GM19438 (cell line): ENCODE data around the gene COQ10B.

Experiments used
- ATAC-seq: cut with Tn5 transposase; IDR thresholded peaks from one replicate; pipeline ENCODE4 v1.9.1; 2021; ENCODE audit warnings: low read depth; ENCODE audit not compliant: unreplicated experiment

COQ10B gene

DNA sequence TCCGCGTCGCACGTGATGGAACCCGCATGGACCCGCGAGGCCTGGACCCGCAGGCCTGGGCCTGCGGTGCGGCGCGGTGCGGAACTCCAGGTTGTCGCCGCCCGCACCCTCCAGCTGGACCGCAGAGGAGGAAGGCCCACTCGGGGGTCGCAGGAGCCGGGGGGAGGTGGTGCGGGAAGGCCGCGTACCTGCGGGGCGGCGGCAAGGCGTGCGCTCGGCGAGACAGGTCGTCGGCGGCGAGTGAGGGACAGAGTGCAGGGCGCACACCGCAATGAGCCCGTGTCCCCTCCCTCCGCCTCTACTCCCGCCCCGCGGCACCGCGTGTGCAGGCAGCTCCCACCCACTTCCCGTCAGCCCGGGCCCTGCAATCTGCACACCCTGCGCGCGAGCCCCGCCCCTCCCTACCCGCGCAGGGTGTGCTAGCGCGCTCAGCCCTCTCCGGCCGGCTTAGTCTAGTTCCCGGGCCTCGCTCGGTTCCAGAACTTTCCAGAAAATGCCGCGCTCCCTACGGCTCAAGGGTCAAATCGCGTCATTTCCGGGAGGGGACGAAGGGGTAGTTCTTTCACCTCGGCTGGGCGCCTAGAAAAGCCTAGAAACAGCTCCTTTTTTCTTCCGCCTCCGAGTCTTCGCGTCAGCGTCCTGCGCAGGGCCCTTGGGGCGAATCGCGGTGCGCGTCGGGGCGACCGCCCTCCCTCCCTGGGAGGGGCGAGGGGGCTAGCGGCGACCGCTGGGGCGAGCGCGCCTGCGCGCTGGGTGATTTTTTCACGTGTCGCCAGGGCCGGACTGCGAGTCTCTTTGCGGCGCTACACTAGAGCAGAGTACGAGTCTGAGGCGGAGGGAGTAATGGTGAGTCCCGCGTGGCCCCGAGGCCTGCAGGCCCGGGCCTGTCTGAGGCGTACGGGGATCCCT, 46.5 kb downstream of the COQ10B start, which contains the start of the genes HSPD1 and HSPE1:
HSPD1 (minus strand) TSS at position 247 of the 909 bp plus-strand sequence. CDS start 992 bp downstream, outside the sequence.
HSPE1 (plus strand) TSS at position 786 of the 909 bp plus-strand sequence; CDS start at position 844, 58 bp downstream.
- peak; percentile 68 for ATAC-seq

DNA sequence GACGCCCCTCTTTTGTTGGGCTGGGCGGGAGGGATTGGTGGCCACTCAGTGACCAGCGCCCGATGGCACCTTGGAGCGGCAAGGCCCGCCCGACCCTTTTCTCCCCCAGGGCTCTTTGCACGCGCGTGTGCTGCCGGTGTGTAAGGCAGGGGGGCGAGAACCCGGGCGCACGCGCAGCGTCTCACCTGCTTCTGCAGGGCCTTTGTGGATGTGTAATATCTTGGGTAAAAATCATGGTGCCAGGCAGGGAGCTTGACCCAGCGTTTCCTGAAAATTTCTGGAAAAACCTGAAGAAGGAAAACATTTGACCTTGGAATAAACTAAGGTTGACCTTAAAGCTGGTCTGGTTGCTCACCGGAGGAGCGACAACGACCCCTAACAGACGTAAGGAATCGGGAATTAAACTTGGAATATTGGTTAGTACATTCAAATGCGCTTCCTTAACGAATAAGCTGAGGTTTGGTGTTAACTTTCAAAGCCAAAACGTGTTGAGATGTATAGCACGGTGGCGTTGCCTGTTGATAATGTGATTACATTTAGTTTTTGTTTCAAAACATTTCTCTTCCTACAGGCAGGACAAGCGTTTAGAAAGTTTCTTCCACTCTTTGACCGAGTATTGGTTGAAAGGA, 47.3 kb downstream of the COQ10B start:
- peak; percentile 3 for ATAC-seq

- ATAC-seq: no peak
These were observed 48.8 kb downstream of the COQ10B start for GRCh38 chr2:197502201-197502600.

DNA sequence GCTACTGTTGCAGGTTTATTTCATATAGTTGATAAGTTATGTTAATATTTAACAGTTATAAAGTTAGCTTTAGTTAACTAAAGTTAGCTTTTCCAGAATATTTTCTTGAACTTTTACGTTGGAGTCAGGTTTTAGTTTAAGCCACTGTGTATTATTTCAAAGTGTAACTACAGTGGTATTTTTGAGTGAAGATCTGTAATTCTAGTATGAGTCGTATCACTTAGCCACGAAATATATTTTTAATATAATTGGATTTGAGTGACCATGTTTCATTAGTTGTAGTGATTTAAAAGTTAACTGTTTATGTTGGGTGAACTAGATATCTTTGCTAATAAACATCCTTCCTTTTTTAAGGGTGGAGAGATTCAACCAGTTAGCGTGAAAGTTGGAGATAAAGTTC, 49.3 kb downstream of the COQ10B start:
- ATAC-seq: no peak

GRCh38 chr2:197504000-197504399, 50.6 kb downstream of the COQ10B start:
- ATAC-seq: no peak

DNA sequence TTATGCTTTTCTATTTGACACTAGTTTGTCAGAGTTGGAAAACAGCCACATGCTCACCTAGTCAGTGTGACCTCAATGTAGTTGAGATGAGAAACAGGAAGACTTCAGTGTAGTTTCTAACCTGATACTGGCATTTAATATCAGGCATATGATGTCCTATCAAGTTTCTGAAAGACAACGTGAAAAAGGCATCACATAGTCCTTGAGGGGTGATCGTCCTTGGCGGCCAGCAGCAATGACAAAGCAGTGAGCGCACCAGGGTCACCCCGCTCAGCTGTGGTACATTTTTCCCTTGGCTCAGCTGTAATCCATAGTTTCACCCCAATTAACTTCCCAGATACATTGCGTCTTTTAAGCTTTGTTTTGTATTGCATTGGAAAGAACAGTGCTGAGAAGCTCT, 51.2 kb downstream of the COQ10B start:
- no peak for ATAC-seq

DNA sequence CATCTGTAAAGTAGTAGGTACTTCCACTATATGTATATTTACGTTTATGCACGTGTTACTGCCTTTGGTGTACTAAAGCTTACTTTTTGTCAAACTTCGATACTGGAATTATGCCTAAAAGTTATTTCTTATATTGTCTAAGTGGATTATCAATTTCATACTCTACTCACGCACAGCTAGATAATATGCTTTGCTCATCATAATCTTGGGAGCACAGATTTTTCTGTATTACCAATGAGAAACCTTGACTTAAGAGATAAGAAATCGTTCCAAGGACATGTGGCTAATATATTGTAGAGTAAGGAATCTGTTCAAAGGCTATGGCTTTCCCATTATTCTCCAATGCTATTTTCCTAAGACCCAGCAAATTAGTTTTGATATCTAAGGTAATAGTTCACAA, 53.3 kb downstream of the COQ10B start:
- no peak for ATAC-seq

- no peak for ATAC-seq
These were observed 60.6 kb downstream of the COQ10B start for GRCh38 chr2:197513915-197514314.

- ATAC-seq: no peak
These were observed 61.4 kb downstream of the COQ10B start for GRCh38 chr2:197514754-197515153.

- ATAC-seq: peak; percentile 5
These were observed 62.0 kb downstream of the COQ10B start for GRCh38 chr2:197515315-197515738.

DNA sequence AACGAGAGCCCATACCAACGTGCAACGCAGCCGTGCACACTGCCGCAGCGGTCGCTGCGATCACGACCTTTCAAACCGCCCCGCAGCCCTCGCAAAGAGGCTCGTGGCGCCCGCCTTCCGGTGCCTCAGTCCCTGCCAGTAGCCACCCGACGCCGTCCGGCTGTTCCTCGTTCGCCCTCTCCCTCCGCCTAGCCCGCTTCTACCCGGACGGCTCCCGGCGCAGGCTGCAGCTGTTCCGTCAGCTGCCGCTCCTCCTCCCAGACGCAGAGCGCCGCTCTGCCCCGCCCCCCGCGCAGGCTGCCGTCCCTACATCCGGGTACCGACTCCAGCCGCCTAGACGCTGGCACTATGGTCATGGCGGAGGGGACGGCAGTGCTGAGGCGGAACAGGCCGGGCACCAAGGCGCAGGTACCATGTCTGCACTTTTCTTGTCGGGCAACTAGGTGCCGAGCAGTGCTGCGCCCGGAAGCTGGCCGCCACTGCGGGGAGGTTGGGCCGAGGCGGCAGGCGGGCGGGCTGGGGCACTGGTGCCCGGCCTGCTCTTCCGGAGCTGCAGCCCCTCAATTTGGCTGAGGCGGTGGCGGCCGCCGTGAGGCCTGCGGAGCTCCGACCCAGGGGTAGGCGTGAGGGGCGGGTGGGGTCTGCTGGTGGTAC, 62.5 kb downstream of the COQ10B start, which contains the start of gene MOB4:
MOB4 (plus strand) TSS at position 328 of the 654 bp plus-strand sequence; CDS start at position 349, 21 bp downstream.
- ATAC-seq: peak; percentile 93

DNA sequence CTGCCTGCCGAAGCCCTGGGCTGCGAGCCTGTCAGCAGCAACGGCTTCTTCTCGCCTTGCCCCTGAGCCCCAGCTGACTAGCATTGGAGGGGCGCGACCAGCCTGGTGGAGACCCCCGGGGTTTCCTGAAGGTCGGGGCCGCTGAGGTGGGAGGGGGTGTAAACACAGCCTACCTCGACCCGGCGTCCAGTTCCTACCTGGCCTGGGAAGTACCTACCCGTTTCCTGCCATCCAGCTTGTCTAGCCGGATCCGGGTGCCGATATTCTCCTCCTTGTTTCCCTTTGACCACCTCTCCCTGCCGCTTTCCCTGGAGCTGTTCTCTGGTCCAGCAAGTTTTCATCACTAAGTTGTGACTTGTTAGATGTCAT, 63.0 kb downstream of the COQ10B start:
- ATAC-seq: peak; percentile 13

- no peak for ATAC-seq
These were observed 63.8 kb downstream of the COQ10B start for GRCh38 chr2:197517150-197517549.
